RWPE2 (cell line): Measurements from ENCODE around the gene CWC25.

ENCODE experiments used
- ATAC-seq: fragments of 200-7000 bp; cut with Tn5 transposase; 3 replicates; pipeline ENCODE4 v1.9.1; 2021; ENCODE audit warnings: low read depth
- DNase-seq: peaks from one replicate; pipeline ENCODE4 v3.0.0-alpha.2; 2020; ENCODE audit warnings: low spot score
- H3K27ac ChIP-seq: fragments of 450-650 bp; 2 replicates; pipeline ENCODE4 v1.5.1; 2017; ENCODE audit warnings: mild to moderate bottlenecking; ENCODE audit not compliant: poor library complexity, severe bottlenecking
- H3K27me3 ChIP-seq: fragments of 250-450 bp; sonication (Bioruptor Pico); 2 replicates; pipeline ENCODE4 v1.5.1; 2021; ENCODE audit warnings: mild to moderate bottlenecking, moderate library complexity; ENCODE audit not compliant: insufficient read depth, poor library complexity, severe bottlenecking
- H3K36me3 ChIP-seq: fragments of 250-450 bp; sonication (Bioruptor Pico); 2 replicates; pipeline ENCODE4 v1.5.1; 2020; ENCODE audit warnings: low read depth, mild to moderate bottlenecking, moderate library complexity
- H3K4me1 ChIP-seq: fragments of 250-450 bp; sonication (Bioruptor Pico); 2 replicates; pipeline ENCODE4 v1.5.1; 2021; ENCODE audit warnings: mild to moderate bottlenecking, moderate library complexity; ENCODE audit not compliant: insufficient read depth, poor library complexity, severe bottlenecking
- H3K4me3 ChIP-seq: fragments of 250-450 bp; sonication (Bioruptor Pico); 2 replicates; pipeline ENCODE4 v1.5.1; 2021; ENCODE audit warnings: mild to moderate bottlenecking, moderate library complexity; ENCODE audit not compliant: severe bottlenecking
- H3K9me3 ChIP-seq: fragments of 250-450 bp; sonication (Bioruptor Pico); 2 replicates; pipeline ENCODE4 v1.5.1; 2021; ENCODE audit warnings: mild to moderate bottlenecking, moderate library complexity; ENCODE audit not compliant: severe bottlenecking
- CTCF ChIP-seq: fragments of 450-650 bp; IDR thresholded peaks from one replicate; pipeline ENCODE4 v1.5.1; 2017; ENCODE audit warnings: mild to moderate bottlenecking, moderate library complexity; ENCODE audit not compliant: poor library complexity, severe bottlenecking

The CWC25 gene

GRCh38 chr17:38867968-38868816, 43.1 kb upstream of the CWC25 start:
- DNase-seq (no peak), ATAC-seq (no peak)
- Histone ChIP-seq H3K27me3 (no peaks in the 10 kb centered on the region), H3K4me1 (peaks cover 22% of the 10 kb centered on the region), H3K27ac (peak overlapping the region; percentile 98), H3K9me3 (no peaks in the 10 kb centered on the region), H3K4me3 (peak overlapping the region; percentile 95), H3K36me3 (peaks cover 12% of the 10 kb centered on the region)
- TF ChIP-seq CTCF, result no peak

- no peaks in the 10 kb centered on the region for H3K27me3 ChIP-seq
- no peaks in the 10 kb centered on the region for H3K9me3 ChIP-seq
- no peak for ATAC-seq
- no peak for DNase-seq
- H3K4me1 ChIP-seq, result peaks cover 19% of the 10 kb centered on the region
- no peak for TF ChIP-seq CTCF
- peaks cover 6% of the 10 kb centered on the region for H3K36me3 ChIP-seq
- no peak overlapping the region for H3K4me3 ChIP-seq
- peak overlapping the region; percentile 98 for H3K27ac ChIP-seq
Observed at GRCh38 chr17:38867179-38867967, 42.3 kb upstream of the CWC25 start.

GRCh38 chr17:38864636-38865398, 39.7 kb upstream of the CWC25 start:
- no peaks in the 10 kb centered on the region for H3K36me3 ChIP-seq
- DNase-seq (no peak), ATAC-seq (no peak)
- H3K27ac ChIP-seq, result peak overlapping the region; percentile 87
- no peak overlapping the region for H3K4me3 ChIP-seq
- H3K9me3 ChIP-seq, result no peaks in the 10 kb centered on the region
- H3K27me3 ChIP-seq, result no peaks in the 10 kb centered on the region
- H3K4me1 ChIP-seq, result peaks cover 12% of the 10 kb centered on the region
- TF ChIP-seq CTCF, result peak; percentile 45

- Histone ChIP-seq H3K4me1 (peaks cover 12% of the 10 kb centered on the region), H3K27me3 (no peaks in the 10 kb centered on the region), H3K4me3 (no peak overlapping the region), H3K27ac (no peak overlapping the region), H3K36me3 (no peaks in the 10 kb centered on the region), H3K9me3 (no peaks in the 10 kb centered on the region)
- DNase-seq (no peak), ATAC-seq (no peak; the same call in 2 of the 3 replicates)
- TF ChIP-seq CTCF, result no peak
Observed at GRCh38 chr17:38861399-38861843, 36.3 kb upstream of the CWC25 start.
